NCI-H2196 treated with DMSO at 0.1 percent for 48 hours (cell line): Measurements from ENCODE around the gene ACTRT2.

Experiments
- DNase-seq: peaks from one replicate; lab custom pipeline; 2025; ENCODE audit not compliant: unreplicated experiment; lab: John Stamatoyannopoulos, UW

The ACTRT2 gene

GRCh38 chr1:3051270-3052268, 30.3 kb downstream of the ACTRT2 start:
- DNase-seq: no peak

GRCh38 chr1:3052501-3052900, 31.2 kb downstream of the ACTRT2 start:
- no peak for DNase-seq

GRCh38 chr1:3053366-3053980, 32.2 kb downstream of the ACTRT2 start:
- DNase-seq: no peak

- no peak for DNase-seq
Measured at GRCh38 chr1:3053986-3054385, 32.7 kb downstream of the ACTRT2 start.

GRCh38 chr1:3054474-3054873, 33.2 kb downstream of the ACTRT2 start:
- no peak for DNase-seq

GRCh38 chr1:3055051-3055450, 33.8 kb downstream of the ACTRT2 start:
- no peak for DNase-seq

- no peak for DNase-seq
Measured at GRCh38 chr1:3056641-3057040, 35.4 kb downstream of the ACTRT2 start.

GRCh38 chr1:3058263-3059030, 37.2 kb downstream of the ACTRT2 start:
- no peak for DNase-seq

GRCh38 chr1:3060127-3060526, 38.9 kb downstream of the ACTRT2 start:
- no peak for DNase-seq

- DNase-seq: no peak
Measured at GRCh38 chr1:3060601-3061551, 39.6 kb downstream of the ACTRT2 start.

- no peak for DNase-seq
Measured at GRCh38 chr1:3061566-3061965, 40.3 kb downstream of the ACTRT2 start.

- no peak for DNase-seq
Measured at GRCh38 chr1:3061981-3062615, 40.8 kb downstream of the ACTRT2 start.

GRCh38 chr1:3062616-3063378, 41.5 kb downstream of the ACTRT2 start:
- DNase-seq: no peak

- DNase-seq: no peak
Measured at GRCh38 chr1:3063379-3064295, 42.4 kb downstream of the ACTRT2 start.

GRCh38 chr1:3064296-3064850, 43.1 kb downstream of the ACTRT2 start:
- DNase-seq: no peak

- DNase-seq: no peak
Measured at GRCh38 chr1:3064901-3065300, 43.6 kb downstream of the ACTRT2 start.

GRCh38 chr1:3065396-3065795, 44.1 kb downstream of the ACTRT2 start:
- no peak for DNase-seq

- DNase-seq: no peak
Measured at GRCh38 chr1:3065797-3066196, 44.5 kb downstream of the ACTRT2 start.
